Ishikawa (cell line): Measurements from ENCODE around the gene SEC61G.

Source experiments
- CEBPB ChIP-seq: IDR thresholded peaks from 2 replicates; pipeline ENCODE4 v1.6.1; 2012
- CREB1 ChIP-seq: IDR thresholded peaks from 2 replicates; pipeline ENCODE4 v1.6.1; 2012; ENCODE audit warnings: low read depth
- EGR1 ChIP-seq: IDR thresholded peaks from 2 replicates; pipeline ENCODE4 v1.6.1; 2012
- EP300 ChIP-seq: IDR thresholded peaks from 2 replicates; pipeline ENCODE4 v1.6.1; 2012; ENCODE audit warnings: borderline replicate concordance
- RAD21 ChIP-seq: IDR thresholded peaks from 2 replicates; pipeline ENCODE4 v1.6.1; 2012; ENCODE audit warnings: low read depth
- TAF1 ChIP-seq: IDR thresholded peaks from 2 replicates; pipeline ENCODE4 v1.6.1; 2012; ENCODE audit warnings: low read depth, mild to moderate bottlenecking
- YY1 ChIP-seq: IDR thresholded peaks from 2 replicates; pipeline ENCODE4 v1.6.1; 2012; ENCODE audit warnings: low read depth
- ZBTB7A ChIP-seq: IDR thresholded peaks from 2 replicates; pipeline ENCODE4 v1.6.1; 2012; ENCODE audit warnings: low read depth
- TF ChIP-seq, protein P1 (sequence below): IDR thresholded peaks from 2 replicates; pipeline ENCODE4 v1.6.1; 2012
- TF ChIP-seq, protein P2 (sequence below): IDR thresholded peaks from 2 replicates; pipeline ENCODE4 v1.6.1; 2012; ENCODE audit warnings: low read depth, mild to moderate bottlenecking

DNA sequence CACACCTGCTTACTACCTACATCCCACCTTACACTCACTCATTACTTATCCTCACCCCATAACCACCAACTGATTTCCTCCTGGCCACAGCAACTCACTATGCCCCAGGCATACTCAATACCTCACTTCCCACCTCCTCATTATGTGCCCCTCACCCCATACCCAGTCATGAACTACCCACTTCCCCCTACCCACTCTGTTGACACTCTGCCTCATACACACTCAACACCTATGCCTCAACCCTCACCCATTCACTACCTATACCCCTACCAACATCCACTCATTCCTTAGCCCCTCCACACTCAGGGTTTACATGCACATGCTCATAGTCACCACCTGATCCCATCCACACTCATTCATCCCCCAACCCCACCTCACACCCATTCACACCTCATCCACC, 39.6 kb downstream of the SEC61G start:
- TF ChIP-seq TAF1 (no peak), CREB1 (no peak), EGR1 (no peak), ZBTB7A (no peak), CEBPB (no peak), EP300 (no peak), RAD21 (no peak), YY1 (no peak)
- TF ChIP-seq, protein P1, sequence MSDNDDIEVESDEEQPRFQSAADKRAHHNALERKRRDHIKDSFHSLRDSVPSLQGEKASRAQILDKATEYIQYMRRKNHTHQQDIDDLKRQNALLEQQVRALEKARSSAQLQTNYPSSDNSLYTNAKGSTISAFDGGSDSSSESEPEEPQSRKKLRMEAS = no peak
- TF ChIP-seq, protein P2, sequence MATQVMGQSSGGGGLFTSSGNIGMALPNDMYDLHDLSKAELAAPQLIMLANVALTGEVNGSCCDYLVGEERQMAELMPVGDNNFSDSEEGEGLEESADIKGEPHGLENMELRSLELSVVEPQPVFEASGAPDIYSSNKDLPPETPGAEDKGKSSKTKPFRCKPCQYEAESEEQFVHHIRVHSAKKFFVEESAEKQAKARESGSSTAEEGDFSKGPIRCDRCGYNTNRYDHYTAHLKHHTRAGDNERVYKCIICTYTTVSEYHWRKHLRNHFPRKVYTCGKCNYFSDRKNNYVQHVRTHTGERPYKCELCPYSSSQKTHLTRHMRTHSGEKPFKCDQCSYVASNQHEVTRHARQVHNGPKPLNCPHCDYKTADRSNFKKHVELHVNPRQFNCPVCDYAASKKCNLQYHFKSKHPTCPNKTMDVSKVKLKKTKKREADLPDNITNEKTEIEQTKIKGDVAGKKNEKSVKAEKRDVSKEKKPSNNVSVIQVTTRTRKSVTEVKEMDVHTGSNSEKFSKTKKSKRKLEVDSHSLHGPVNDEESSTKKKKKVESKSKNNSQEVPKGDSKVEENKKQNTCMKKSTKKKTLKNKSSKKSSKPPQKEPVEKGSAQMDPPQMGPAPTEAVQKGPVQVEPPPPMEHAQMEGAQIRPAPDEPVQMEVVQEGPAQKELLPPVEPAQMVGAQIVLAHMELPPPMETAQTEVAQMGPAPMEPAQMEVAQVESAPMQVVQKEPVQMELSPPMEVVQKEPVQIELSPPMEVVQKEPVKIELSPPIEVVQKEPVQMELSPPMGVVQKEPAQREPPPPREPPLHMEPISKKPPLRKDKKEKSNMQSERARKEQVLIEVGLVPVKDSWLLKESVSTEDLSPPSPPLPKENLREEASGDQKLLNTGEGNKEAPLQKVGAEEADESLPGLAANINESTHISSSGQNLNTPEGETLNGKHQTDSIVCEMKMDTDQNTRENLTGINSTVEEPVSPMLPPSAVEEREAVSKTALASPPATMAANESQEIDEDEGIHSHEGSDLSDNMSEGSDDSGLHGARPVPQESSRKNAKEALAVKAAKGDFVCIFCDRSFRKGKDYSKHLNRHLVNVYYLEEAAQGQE = no peak
